VCaP (cell line): ENCODE results near the gene RBBP5.

ENCODE experiments used
- H3K27ac ChIP-seq: fragments of 450-650 bp; 2 replicates; pipeline ENCODE4 v1.5.1; 2017
- TF ChIP-seq, protein P1 (sequence below): fragments of 450-650 bp; conservative IDR thresholded peaks from 2 replicates; pipeline ENCODE4 v1.5.1; 2017; ENCODE audit warnings: mild to moderate bottlenecking, moderate library complexity

The RBBP5 gene

DNA sequence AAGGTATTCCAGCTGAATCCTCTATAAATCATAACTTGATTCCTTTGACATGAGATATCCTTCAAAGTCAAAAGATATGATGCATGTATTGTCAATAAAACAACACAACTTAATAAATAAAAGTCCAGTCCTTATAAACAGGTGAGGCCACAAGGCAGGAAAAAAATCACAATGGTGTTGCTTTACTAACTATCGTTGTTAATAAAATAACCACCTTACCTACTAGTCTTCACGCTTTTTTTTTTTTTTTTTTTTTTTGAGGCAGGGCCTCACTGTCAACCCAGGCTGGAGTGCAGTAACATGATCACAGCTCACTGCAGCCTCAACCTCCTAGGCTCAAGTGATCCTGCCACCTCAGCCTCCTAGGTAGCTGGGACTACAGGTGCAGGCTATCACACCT lies 37.4 kb downstream of the RBBP5 start, which contains the start of gene TMEM81:
Gene TMEM81 (minus strand): TSS at position 101 of the 400 bp plus-strand sequence. CDS start 140 bp downstream, outside the sequence.
- TF ChIP-seq, protein P1, sequence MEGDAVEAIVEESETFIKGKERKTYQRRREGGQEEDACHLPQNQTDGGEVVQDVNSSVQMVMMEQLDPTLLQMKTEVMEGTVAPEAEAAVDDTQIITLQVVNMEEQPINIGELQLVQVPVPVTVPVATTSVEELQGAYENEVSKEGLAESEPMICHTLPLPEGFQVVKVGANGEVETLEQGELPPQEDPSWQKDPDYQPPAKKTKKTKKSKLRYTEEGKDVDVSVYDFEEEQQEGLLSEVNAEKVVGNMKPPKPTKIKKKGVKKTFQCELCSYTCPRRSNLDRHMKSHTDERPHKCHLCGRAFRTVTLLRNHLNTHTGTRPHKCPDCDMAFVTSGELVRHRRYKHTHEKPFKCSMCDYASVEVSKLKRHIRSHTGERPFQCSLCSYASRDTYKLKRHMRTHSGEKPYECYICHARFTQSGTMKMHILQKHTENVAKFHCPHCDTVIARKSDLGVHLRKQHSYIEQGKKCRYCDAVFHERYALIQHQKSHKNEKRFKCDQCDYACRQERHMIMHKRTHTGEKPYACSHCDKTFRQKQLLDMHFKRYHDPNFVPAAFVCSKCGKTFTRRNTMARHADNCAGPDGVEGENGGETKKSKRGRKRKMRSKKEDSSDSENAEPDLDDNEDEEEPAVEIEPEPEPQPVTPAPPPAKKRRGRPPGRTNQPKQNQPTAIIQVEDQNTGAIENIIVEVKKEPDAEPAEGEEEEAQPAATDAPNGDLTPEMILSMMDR = no peak
- H3K27ac ChIP-seq = no peak within 1 kb of the TSS

- H3K27ac ChIP-seq = no peak overlapping the region
- TF ChIP-seq, protein P1 = no peak
Measured at GRCh38 chr1:205082431-205082830, 39.3 kb downstream of the RBBP5 start.

- TF ChIP-seq, protein P1 = no peak
- no peak overlapping the region for H3K27ac ChIP-seq
Measured at GRCh38 chr1:205077934-205078311, 43.9 kb downstream of the RBBP5 start.

DNA sequence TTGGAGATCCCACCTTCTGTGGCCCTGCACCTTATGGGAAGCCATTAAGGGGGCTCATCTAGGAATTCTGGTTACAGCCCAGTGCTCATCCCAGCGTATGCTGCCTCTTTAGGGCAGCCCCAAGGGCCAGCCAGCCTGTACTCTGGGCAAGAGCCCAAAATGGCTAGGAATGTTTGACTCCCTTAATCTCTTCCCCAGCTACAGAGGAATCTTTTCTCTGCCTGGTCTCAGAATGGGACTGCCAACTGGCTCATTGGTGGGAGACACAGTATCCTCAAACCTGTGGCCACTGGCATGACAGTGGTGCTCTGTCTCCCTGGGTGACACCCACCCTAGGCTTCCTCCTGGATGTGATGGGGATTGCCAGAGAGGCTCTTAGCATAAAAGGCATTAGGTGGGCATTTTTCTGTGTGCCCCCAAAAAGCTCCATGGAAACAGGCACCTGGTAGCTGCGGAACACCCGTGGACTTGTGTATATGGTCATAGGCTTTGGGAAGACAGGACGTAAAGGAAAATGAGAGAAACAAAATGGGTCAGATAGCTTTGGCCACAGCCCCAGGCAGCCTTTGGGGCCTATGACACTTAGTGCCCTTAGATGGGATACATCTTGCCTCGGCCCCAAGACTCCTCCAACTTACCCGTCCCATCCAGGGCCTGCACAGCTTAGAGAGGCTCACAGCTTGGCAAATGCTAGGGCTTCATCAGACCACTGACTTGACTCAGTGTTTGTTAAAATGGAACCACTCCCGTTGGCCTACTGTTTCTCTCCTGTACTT lies 44.4 kb downstream of the RBBP5 start:
- TF ChIP-seq, protein P1 = no peak
- peak overlapping the region; percentile 81 for H3K27ac ChIP-seq

- peak overlapping the region; percentile 81 for H3K27ac ChIP-seq
- TF ChIP-seq, protein P1 = no peak
Measured at GRCh38 chr1:205076245-205076761, 45.5 kb downstream of the RBBP5 start.

- TF ChIP-seq, protein P1 = no peak
- H3K27ac ChIP-seq = peak overlapping the region; percentile 81
Measured at GRCh38 chr1:205075642-205076155, 46.1 kb downstream of the RBBP5 start.

DNA sequence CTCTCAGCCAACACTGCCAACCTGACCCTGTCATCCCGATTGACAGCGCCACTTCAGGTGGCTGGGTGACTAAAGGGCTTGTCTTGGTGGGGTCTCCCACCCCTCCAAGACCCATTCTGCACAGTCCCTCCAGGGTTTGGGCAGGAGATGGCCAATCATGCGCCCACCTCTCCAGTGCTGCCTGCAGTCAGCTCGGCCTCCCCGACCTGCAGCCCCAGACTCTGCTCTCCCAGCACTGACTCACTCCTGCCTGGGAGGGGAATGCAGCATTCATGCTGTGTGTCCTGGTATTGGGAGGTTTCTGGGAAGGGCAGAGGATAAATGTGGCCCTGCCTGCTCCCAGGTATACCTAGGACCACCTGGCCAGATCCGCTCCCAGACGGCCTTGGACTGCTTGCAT lies 47.3 kb downstream of the RBBP5 start:
- no peak overlapping the region for H3K27ac ChIP-seq
- TF ChIP-seq, protein P1 = no peak
